NT2/D1 (cell line): ENCODE results near the gene DCLRE1C.

Source experiments
- SUZ12 ChIP-seq: IDR thresholded peaks from 2 replicates; pipeline ENCODE4 v1.6.1; 2011; ENCODE audit not compliant: insufficient read length, insufficient read depth; ENCODE audit errors: extremely low read depth
- YY1 ChIP-seq: IDR thresholded peaks from 2 replicates; pipeline ENCODE4 v1.6.1; 2011; ENCODE audit not compliant: insufficient read length, insufficient read depth

DNA sequence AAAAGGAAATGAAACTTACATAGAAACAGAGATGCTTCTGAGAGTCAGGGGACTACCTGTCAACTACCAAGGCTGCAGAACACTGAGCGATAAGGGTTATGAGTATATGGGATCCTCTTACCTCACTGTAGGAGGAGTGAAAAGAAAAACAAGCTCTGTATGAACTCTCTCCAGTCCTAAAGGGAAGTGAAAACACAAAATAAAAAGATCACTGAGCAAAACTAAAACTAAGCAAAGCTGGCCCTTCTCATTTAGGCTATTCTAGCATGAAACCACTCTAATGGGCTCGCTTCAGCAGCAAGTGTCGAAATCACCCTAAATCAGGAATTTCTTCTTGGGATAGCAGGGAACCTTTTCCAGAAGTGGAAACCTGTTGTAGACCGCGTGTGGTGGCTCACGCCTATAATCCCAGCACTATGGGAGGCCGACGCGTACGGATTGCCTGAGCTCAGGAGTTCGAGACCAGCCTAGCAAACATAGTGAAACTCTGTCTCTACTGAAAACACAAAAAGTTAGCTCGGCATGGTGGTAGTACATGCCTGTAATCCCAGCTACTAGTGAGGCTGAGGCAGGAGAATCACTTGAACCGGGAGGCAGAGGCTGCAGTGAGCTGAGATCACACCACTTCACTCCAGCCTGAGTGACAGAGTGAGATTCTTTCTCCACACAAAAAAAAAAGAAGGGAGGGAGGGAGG lies 27.0 kb downstream of the DCLRE1C start:
- TF ChIP-seq SUZ12: no peak
- no peak for TF ChIP-seq YY1
